HepG2 (cell line): ENCODE results near the gene MRPL28. TPM values are rescaled to one million over a fixed set of nuclear protein-coding genes. Genes with fewer than 3 reads are reported as not detected.

Source experiments
- CREB1 ChIP-seq, 2 experiments: fragments of 450-650 bp in 1 of 2; IDR thresholded peaks; 2 replicates each; pipeline ENCODE4 v1.6.1; 2016 to 2017; ENCODE audit warnings: control low read depth in 1 of 2, mild to moderate bottlenecking in 1 of 2, missing compliant biosample characterization in 1 of 2, missing genetic modification characterization in 1 of 2
- GATAD2A ChIP-seq: IDR thresholded peaks from 2 replicates; pipeline ENCODE4 v1.6.1; 2016
- HNRNPH1 ChIP-seq: fragments of 200-400 bp; formaldehyde crosslinking; optimal IDR thresholded peaks from 2 replicates; pipeline ENCODE3; 2017; ENCODE audit warnings: mild to moderate bottlenecking, low read depth, low read length
- HNRNPLL ChIP-seq: fragments of 200-400 bp; formaldehyde crosslinking; IDR thresholded peaks from 2 replicates; pipeline ENCODE4 v1.6.1; 2017; ENCODE audit warnings: mild to moderate bottlenecking, low read depth, low read length; ENCODE audit not compliant: poor library complexity, severe bottlenecking
- KLF11 ChIP-seq: IDR thresholded peaks from 2 replicates; pipeline ENCODE4 v1.6.1; 2016; ENCODE audit warnings: missing compliant biosample characterization
- KMT2B ChIP-seq: IDR thresholded peaks from 2 replicates; pipeline ENCODE4 v1.6.1; 2016; ENCODE audit warnings: missing genetic modification reagents, missing compliant biosample characterization
- MAZ ChIP-seq, 2 experiments: sonication (generic) in 1 of 2; formaldehyde crosslinking in 1 of 2; IDR thresholded peaks; 2 replicates each; pipeline versions ENCODE4 v1.5.0 to v1.6.1; 2012 to 2020; ENCODE audit warnings: low read depth in 2 of 2, mild to moderate bottlenecking in 2 of 2, borderline replicate concordance in 1 of 2, improper control_type of control experiment in 1 of 2, low read length in 1 of 2, missing genetic modification reagents in 1 of 2, moderate library complexity in 1 of 2
- MTF1 ChIP-seq: sonication (generic); formaldehyde crosslinking; IDR thresholded peaks from 2 replicates; pipeline ENCODE4 v1.5.0; 2020; ENCODE audit warnings: missing genetic modification reagents
- MZF1 ChIP-seq: sonication (generic); formaldehyde crosslinking; IDR thresholded peaks from 2 replicates; pipeline ENCODE4 v1.8.1; 2023; ENCODE audit warnings: mild to moderate bottlenecking, missing genetic modification reagents, borderline replicate concordance
- NFE2L2 ChIP-seq: fragments of 150-350 bp; IDR thresholded peaks from 2 replicates; pipeline ENCODE4 v1.6.1; 2014; ENCODE audit warnings: low read length
- PHF20 ChIP-seq: sonication (generic); formaldehyde crosslinking; IDR thresholded peaks from 2 replicates; pipeline ENCODE4 v1.5.0; 2020; ENCODE audit warnings: mild to moderate bottlenecking, missing genetic modification reagents
- RBFOX2 ChIP-seq: fragments of 200-400 bp; formaldehyde crosslinking; IDR thresholded peaks from 2 replicates; pipeline ENCODE4 v1.6.1; 2017; ENCODE audit warnings: low read depth, mild to moderate bottlenecking, low read length
- U2AF1 ChIP-seq: fragments of 200-400 bp; formaldehyde crosslinking; optimal IDR thresholded peaks from 2 replicates; pipeline ENCODE3; 2017; ENCODE audit warnings: mild to moderate bottlenecking, low read depth, low read length
- ZNF326 ChIP-seq: sonication (generic); formaldehyde crosslinking; IDR thresholded peaks from 2 replicates; pipeline ENCODE4 v1.4.0; 2020; ENCODE audit warnings: missing genetic modification reagents, borderline replicate concordance
- ZNF570 ChIP-seq: sonication (generic); formaldehyde crosslinking; IDR thresholded peaks from 2 replicates; pipeline ENCODE4 v1.4.0; 2020; ENCODE audit warnings: mild to moderate bottlenecking, missing genetic modification reagents, borderline replicate concordance
- ZNF766 ChIP-seq: sonication (generic); formaldehyde crosslinking; IDR thresholded peaks from 2 replicates; pipeline ENCODE4 v1.5.0; 2020; ENCODE audit warnings: missing genetic modification reagents, borderline replicate concordance
- ZNF772 ChIP-seq: sonication (generic); formaldehyde crosslinking; IDR thresholded peaks from 2 replicates; pipeline ENCODE4 v1.5.0; 2020; ENCODE audit warnings: mild to moderate bottlenecking, missing genetic modification reagents
- ZNF788 ChIP-seq: sonication (generic); formaldehyde crosslinking; IDR thresholded peaks from 2 replicates; pipeline ENCODE4 v1.5.0; 2020; ENCODE audit warnings: mild to moderate bottlenecking, missing genetic modification reagents, borderline replicate concordance
- ZSCAN5A ChIP-seq: sonication (generic); formaldehyde crosslinking; IDR thresholded peaks from 2 replicates; pipeline ENCODE4 v1.8.0; 2022; ENCODE audit warnings: mild to moderate bottlenecking, missing genetic modification reagents, borderline replicate concordance
- polyA plus RNA-seq, 8 experiments: library from polyadenylated mRNA; depleted of rRNA in 3 of 8; stranded (reverse) in 7 of 8; unstranded in 1 of 8; fragments of >200 nt; fragmentation: Illumina TruSeq in 4 of 8; extraction: Trizol in 4 of 8; gene quantifications; 2 replicates each; pipeline versions ENCODE4 v1.2.1 to v1.2.3, GENCODE V29; 2011 to 2016; ENCODE audit warnings: low read depth in 4 of 8, missing spikeins in 1 of 8, mixed read lengths in 1 of 8; ENCODE audit not compliant: insufficient read depth in 1 of 8
- total RNA-seq, 5 experiments: library from RNA; depleted of rRNA; stranded (reverse); fragments of >200 nt; fragmentation: Illumina TruSeq; extraction: Trizol; gene quantifications; 2 replicates each; pipeline ENCODE4 v1.2.3, GENCODE V29; 2016; ENCODE audit warnings: low read depth in 1 of 5
- TF ChIP-seq, protein P1 (sequence below): sonication (generic); formaldehyde crosslinking; IDR thresholded peaks from 2 replicates; pipeline ENCODE4; 2020; ENCODE audit warnings: missing genetic modification reagents, mild to moderate bottlenecking, borderline replicate concordance
- TF ChIP-seq, protein P2 (sequence below): IDR thresholded peaks from 2 replicates; pipeline ENCODE4 v1.4.0; 2020; ENCODE audit warnings: mild to moderate bottlenecking, missing genetic modification reagents

Gene MRPL28
- total and polyA plus RNA-seq, 2 of the 13 experiments (the other 11 are each of a cell fraction or from before 2014, with no cell fraction given) = 114 to 135 TPM

DNA sequence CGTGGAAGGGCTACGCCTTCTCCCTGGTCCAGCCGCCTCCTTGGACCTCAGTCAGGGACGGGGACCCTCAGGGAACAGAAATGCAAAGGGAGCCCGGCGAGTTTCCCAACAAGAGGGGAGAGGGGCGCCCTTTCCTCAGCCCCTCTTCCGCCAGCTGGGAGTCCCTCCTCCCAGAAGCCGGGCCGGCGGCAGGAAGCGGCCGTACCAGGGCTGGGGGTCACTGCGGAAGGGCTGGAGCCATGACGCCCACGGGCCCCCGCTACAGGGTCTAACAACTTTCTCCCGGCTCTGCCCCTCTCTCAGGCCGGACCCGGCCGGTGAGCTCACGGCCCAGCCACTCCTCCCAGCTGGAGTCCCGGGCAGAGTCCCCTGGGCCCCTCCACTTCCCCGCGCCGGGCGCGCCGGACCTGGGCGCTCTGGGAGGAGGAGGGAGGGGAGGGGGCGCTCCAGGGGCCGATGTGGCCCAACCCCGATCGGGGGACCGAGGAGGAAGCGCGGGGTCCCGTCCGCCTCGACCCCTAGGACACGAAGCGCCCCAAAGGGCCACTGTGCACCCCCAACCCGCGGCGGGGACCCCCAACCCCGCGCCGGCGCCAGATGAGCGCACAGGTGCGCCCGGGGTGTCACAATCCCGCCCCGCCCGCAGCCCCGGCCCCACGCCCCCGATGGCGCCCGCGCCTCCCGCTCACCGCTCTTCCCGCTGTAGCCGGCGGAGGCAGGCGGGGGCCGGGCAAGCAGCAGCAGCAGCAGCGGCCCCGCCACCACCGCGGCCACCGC is 10.9 kb upstream of the MRPL28 start (continued):
- TF ChIP-seq ZSCAN5A (CRISPR knock-in tag) (no peak), KLF11 (0 out of 2 replicates have a peak, but pooled peaks have one; percentile 46), MTF1 (no peak), NFE2L2 (no peak), CREB1 (IDR thresholded peaks at IDR 0.05) (no peak), CREB1 (CRISPR knock-in tag; IDR thresholded peaks at IDR 0.05) (no peak), ZNF326 (CRISPR knock-in tag) (no peak), GATAD2A (CRISPR knock-in tag) (0 out of 2 replicates have a peak, but pooled peaks have one; percentile 23), ZNF788 (CRISPR knock-in tag) (peak; percentile 72; the same call in 1 of the 2 replicates), HNRNPH1 (no peak), ZNF772 (peak; percentile 47; the same call in 1 of the 2 replicates), PHF20 (CRISPR knock-in tag) (peak; percentile 13; the same call in 1 of the 2 replicates), ZNF766 (no peak), KMT2B (CRISPR knock-in tag) (0 out of 2 replicates have a peak, but pooled peaks have one; percentile 23), HNRNPLL (peak; percentile 58), MAZ (IDR thresholded peaks at IDR 0.05; ENCODE audit: borderline replicate concordance, low read depth, low read length) (0 out of 2 replicates have a peak, but pooled peaks have one; percentile 32), MAZ (CRISPR knock-in tag; IDR thresholded peaks at IDR 0.05; ENCODE audit: low read depth) (peak; percentile 65), MZF1 (CRISPR knock-in tag) (no peak), U2AF1 (no peak), RBFOX2 (peak; percentile 73), ZNF570 (no peak)
- TF ChIP-seq, protein P1, sequence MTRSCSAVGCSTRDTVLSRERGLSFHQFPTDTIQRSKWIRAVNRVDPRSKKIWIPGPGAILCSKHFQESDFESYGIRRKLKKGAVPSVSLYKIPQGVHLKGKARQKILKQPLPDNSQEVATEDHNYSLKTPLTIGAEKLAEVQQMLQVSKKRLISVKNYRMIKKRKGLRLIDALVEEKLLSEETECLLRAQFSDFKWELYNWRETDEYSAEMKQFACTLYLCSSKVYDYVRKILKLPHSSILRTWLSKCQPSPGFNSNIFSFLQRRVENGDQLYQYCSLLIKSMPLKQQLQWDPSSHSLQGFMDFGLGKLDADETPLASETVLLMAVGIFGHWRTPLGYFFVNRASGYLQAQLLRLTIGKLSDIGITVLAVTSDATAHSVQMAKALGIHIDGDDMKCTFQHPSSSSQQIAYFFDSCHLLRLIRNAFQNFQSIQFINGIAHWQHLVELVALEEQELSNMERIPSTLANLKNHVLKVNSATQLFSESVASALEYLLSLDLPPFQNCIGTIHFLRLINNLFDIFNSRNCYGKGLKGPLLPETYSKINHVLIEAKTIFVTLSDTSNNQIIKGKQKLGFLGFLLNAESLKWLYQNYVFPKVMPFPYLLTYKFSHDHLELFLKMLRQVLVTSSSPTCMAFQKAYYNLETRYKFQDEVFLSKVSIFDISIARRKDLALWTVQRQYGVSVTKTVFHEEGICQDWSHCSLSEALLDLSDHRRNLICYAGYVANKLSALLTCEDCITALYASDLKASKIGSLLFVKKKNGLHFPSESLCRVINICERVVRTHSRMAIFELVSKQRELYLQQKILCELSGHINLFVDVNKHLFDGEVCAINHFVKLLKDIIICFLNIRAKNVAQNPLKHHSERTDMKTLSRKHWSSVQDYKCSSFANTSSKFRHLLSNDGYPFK (CRISPR knock-in tag) = peak; percentile 24; the same call in 1 of the 2 replicates
- TF ChIP-seq, protein P2, sequence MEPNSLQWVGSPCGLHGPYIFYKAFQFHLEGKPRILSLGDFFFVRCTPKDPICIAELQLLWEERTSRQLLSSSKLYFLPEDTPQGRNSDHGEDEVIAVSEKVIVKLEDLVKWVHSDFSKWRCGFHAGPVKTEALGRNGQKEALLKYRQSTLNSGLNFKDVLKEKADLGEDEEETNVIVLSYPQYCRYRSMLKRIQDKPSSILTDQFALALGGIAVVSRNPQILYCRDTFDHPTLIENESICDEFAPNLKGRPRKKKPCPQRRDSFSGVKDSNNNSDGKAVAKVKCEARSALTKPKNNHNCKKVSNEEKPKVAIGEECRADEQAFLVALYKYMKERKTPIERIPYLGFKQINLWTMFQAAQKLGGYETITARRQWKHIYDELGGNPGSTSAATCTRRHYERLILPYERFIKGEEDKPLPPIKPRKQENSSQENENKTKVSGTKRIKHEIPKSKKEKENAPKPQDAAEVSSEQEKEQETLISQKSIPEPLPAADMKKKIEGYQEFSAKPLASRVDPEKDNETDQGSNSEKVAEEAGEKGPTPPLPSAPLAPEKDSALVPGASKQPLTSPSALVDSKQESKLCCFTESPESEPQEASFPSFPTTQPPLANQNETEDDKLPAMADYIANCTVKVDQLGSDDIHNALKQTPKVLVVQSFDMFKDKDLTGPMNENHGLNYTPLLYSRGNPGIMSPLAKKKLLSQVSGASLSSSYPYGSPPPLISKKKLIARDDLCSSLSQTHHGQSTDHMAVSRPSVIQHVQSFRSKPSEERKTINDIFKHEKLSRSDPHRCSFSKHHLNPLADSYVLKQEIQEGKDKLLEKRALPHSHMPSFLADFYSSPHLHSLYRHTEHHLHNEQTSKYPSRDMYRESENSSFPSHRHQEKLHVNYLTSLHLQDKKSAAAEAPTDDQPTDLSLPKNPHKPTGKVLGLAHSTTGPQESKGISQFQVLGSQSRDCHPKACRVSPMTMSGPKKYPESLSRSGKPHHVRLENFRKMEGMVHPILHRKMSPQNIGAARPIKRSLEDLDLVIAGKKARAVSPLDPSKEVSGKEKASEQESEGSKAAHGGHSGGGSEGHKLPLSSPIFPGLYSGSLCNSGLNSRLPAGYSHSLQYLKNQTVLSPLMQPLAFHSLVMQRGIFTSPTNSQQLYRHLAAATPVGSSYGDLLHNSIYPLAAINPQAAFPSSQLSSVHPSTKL (CRISPR knock-in tag) = no peak
